HG02678 (cell line): ENCODE measurements around the gene PCNX3.
"Not testable (repeated sequence)": the region's sequence is repeated elsewhere in the genome, so short reads cannot be mapped to it uniquely, and the experiment has no call there.

ENCODE experiments used
- ATAC-seq: cut with Tn5 transposase; IDR thresholded peaks from one replicate; pipeline ENCODE4 v1.9.1; 2021; ENCODE audit warnings: mild to moderate bottlenecking, moderate library complexity; ENCODE audit not compliant: unreplicated experiment

PCNX3 gene

GRCh38 chr11:65651589-65652510 is 36.3 kb downstream of the PCNX3 start:
- no peak for ATAC-seq

GRCh38 chr11:65652511-65653228 is 37.1 kb downstream of the PCNX3 start:
- peak; percentile 83 for ATAC-seq

DNA sequence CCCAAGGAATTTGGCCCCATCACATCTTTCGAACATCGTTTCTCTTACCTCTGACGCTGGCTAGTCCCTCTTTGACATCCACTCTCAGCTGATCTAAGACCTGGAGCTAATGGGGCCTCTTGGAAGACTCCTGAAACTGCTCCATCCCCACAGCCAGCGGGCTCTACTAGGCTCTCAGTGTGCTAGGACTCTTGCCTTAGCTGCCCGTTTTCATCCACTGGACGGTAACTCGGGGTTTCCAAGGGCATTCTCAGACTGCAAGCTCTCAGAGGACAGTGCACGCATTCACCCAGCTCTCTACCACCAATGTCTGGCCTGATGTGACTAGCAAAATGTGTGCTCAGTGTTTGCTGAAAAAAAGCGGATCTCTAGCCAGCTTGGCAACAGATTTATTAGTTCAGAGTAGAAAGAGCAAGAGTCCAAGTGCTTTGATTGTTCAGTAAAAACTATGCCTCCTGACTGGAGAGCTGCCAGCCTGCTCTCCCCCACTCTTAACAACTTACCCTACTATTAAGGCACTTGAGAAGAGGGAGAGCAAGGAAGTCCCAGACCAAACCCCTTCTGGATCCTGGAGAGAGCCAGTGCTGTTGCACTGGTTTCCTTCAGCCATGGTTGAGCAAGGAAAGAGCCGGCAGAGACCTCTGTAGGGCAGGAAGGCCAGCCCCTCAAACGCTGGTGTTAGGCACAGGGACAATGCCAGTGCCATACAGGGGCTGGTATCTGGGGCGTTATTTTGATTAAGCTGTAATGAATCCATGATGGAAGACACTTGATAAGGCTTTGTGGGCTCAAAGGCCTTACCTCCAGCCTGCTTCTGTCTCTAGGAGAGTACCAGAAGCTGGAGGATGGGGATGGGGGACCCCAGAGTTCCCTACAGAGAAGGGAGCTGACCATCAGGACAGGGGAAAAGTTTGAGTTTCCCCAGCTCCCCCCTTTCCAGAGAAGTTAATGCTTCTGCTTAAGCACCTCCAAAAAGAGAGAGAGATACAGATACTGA is 38.0 kb downstream of the PCNX3 start:
- ATAC-seq, result peak; percentile 1

DNA sequence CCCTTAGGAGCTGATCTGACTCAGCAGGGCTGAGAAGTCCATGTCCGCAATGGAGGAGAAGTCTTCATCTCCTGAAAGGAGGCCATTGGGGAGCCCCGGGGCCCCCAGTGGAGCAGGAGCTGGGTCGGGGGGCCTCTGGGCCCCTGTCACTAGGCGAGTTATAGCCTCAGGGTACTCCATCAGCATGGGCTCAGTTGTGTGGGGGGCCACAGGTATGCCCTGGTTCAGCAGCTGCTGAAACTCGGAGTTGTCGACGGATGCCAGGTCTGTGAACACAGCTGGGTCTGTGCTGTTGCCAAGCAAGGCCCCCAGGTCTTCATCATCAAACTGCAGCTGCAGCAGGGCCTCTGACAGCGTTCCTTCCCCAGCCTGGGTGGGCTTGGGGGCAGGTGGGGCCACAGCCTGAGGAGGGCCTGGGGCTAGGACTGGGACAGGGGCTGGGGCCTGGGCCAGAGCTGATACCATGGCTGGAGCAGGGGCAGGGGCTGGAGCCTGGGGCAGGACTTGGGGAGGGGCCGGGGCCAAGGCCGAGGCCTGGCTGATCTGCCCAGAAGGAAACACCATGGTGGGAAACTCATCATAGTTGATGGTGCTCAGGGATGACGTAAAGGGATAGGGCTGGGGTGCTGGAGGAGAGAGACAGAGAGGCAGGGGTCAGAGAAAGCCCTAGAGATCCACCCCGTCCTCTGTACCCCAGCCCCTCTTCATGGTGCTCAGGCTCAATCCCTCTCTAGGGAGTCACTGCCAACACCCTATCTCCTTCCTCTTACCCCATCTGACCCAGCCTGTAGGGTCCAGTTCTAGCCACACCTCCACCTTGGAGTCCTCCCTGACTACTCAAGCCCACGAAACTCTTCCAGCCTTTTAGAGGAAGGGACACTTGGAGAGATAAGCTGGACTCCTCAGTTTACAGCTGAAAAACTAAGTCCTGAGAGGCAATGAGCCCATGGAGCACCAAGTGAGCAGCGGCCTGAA is 39.1 kb downstream of the PCNX3 start:
- no peak for ATAC-seq

DNA sequence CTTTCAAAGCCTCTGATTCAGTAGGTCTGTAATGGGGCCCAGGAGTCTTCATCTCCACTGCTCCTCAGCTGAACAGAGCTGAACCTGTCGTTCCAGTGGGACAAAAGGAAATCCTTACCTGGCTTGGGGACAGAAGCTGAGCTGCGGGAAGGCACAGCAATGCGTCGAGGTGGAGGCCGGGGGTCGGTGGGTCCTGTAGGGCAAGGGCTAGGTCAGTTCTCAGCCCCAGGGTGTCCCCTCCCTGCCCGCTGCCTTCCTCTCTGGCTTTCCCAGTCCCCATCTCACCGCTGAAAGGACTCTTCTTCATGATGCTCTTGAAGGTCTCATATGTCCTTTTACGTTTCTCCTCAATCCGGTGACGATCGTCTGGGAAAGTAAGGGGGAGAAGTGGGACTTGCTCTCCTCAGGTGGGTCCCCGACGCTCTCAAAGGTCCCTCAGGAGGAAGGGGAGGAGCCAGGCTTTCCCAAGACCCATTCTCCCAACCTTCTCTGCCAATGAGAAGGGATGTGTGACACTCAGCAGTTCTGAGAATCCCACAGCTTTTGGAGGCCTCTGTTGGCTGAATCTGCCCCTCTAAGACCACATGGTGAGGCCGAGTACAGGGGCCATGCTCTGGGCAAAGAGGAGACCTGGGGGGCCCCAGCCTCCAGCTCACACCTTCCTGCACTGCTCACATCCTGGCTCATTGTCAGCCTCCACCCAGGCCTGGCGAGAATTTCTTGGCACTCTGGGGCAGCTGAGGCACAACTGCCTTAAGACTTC is 40.2 kb downstream of the PCNX3 start:
- no peak for ATAC-seq

GRCh38 chr11:65657426-65657825 is 41.9 kb downstream of the PCNX3 start:
- no peak for ATAC-seq

DNA sequence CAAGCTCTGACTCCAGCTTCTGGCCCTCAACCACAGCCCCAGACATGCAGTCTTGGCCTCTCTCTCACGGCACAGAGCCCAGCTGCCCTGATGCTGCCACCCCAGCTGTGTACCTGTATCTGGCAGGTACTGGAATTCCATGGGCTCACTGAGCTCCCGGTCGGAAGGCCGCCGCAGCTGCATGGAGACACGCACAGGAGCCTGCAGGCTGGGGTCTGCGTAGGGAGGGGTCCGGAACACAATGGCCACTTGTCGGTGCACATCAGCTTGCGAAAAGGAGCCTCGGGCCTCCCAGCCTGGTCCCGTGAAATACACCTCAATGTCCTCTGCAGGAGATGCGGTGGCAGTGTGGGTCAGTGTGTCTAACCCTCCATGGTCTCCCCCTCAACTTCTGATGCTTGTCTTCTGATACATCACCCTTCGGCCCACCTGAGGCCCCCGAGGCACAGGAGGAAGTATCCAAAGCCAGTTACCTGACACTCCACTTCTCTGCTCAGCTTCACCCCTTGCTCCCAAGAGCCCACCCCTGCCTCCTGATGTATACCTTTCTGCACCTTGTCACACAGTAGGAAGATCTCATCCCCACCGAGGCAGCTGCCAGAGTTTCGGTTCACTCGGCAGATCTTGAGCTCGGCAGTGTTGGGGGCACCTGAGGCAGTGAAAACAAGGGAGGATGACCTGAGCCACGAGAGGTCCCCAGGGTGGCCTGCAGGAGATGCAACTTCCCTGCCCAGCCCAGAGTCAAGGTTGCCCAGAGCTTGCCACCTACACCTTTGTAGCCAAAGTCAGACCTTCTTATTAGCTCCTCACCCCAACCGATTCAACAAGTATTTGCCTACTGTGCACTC is 42.8 kb downstream of the PCNX3 start:
- no peak for ATAC-seq

DNA sequence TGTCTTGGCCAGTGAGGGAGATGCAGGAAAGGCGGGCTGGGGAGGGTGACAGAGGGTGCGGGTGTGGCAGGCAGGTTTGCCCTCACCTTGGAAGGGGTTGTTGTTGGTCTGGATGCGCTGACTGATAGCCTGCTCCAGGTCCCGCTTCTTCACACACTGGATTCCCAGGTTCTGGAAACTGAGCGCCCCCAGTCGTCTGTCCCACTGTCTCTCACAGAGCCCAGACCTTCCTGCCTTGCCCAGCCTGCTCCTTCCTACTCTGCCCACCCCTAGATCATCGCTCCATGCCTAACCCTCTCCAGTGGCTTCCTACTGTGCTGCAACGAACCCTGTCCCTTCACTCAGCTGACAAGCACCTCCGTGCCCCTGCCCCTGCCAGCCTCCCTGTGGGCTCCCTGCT is 44.5 kb downstream of the PCNX3 start:
- ATAC-seq, result no peak

- ATAC-seq, result not testable (repeated sequence)
Measured at GRCh38 chr11:65660908-65661307, 45.3 kb downstream of the PCNX3 start.

DNA sequence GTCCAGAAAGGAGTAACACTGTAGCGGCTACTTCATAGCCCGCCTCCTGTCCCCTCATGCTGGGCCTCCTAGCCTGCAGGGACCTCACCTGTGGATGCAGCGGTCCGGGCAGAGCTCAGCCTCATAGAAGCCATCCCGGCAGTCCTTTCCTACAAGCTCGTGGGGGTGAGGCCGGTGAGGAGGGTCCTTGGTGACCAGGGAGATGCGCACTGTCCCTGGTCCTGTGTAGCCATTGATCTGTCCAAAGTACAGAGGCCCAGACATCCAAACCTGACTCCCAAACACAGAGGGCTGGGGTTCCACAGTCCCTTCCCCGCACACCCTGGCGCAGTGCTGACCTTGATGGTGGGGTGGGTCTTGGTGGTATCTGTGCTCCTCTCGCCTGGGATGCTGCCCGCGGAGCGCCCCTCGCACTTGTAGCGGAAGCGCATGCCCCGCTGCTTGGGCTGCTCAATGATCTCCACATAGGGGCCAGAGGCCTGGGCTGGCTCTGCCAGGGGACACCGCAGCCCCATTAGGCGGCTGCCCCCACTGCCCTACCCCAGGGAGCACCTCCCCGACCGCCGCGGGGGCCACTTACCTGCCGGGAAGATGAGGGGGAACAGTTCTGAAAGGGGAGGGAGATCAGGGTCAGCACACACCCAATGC is 46.1 kb downstream of the PCNX3 start:
- no peak for ATAC-seq

DNA sequence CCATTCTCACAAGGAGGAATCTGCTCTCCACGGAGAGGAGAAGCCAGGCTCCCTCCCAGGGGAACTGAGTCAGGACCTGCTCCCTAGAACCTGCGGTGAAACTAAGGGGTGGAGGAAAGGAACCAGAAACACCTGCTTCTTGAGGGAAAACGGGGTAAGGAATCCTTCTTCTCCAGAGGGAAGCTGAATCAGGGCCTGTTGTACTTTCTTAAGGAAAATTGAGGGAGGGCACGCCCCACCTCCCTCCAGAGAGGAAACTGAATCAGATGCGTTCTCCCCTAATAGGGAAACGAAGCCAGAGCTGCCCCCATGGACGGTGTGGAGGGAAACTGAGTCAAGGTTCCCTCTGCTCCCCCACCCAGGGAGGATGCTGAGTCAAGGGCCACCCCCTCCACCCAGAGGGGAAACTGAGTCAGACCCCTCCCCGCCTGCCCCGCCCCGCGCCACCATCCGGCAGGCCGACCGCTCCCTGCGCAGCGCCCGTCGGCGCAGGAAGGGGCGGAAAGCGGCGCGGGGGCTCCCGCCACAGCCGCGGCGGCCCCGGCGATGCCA is 46.7 kb downstream of the PCNX3 start:
- ATAC-seq, result no peak

- peak; percentile 81 for ATAC-seq
Measured at GRCh38 chr11:65662799-65663638, 47.4 kb downstream of the PCNX3 start, which contains the start of gene RELA. Gene RELA, minus strand, starts transcription at chr11:65662916. Its CDS starts 84 bp downstream, at chr11:65662832.

DNA sequence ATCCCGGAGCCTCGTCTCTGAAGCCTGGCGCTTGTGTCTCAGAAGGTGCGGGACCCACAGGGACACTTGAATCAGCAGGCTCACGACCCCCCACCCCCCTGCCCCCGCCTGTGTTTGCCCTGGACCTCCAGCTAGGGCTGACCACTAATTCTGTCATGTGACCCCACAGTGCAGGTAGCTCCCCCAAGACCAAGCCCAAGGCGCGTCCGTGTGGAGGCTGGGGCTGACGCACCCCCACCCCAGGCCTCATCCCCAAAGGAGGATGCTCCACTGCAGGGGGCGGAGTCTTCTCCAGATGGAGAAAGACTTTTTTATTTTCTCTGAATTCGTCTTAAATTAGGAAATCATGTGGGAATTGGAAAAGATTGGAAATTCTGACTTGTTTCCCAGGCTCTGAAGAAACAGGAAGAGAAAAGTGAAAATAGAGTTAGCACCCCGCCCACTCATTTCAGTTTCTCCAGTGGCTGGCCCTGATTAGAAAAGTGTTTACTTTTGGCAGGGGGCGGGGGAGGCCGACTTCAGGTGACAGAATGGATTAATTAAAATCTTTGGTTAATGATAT is 48.1 kb downstream of the PCNX3 start:
- ATAC-seq, result peak; percentile 20

GRCh38 chr11:65672180-65672860 is 56.7 kb downstream of the PCNX3 start:
- no peak for ATAC-seq

DNA sequence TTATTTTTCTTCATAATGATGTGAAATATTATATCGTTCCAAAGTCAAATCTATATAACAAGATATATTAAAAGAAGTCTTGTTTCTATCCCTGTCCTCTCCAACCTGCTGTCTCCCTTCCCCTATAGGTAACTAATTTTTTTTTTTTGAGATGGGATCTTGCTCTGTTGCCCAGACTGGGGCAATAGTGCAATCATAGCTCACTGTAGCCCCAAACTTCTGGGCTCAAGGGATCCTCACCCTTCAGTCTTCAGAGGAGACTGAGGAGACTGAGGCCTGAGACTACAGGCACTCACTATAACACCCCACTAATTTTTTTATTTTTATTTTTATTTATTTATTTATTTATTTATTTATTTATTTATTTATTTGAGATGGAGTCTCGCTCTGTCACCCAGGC is 57.4 kb downstream of the PCNX3 start:
- ATAC-seq, result no peak
